B cell (primary cell): ENCODE results near the gene SEMA3F. TPM values are rescaled to one million over a fixed set of nuclear protein-coding genes. Genes with fewer than 3 reads are reported as not detected.

ENCODE experiments used
- ATAC-seq: fragments of 200-7000 bp; cut with Tn5 transposase; one replicate; pipeline ENCODE4 v1.10.0; 2021; ENCODE audit warnings: low read depth, mild to moderate bottlenecking, moderate number of reproducible peaks, moderate library complexity
- CTCF ChIA-PET: fragments of 350-600 bp; sonication (Branson Sonifier 250); formaldehyde crosslinking; loops from one replicate; lab custom pipeline; 2021; ENCODE audit warnings: antibody characterized with exemption, inconsistent platforms; lab: Charles Lee
- POLR2A ChIA-PET: fragments of 350-600 bp; sonication (Branson Sonifier 250); formaldehyde crosslinking; loops from one replicate; lab custom pipeline; 2021; ENCODE audit warnings: antibody characterized with exemption; lab: Charles Lee
- DNase-seq: peaks from one replicate; pipeline ENCODE4 v3.0.0; 2013
- H2AFZ ChIP-seq: 2 replicates; pipeline ENCODE4 v1.6.1; 2012; ENCODE audit warnings: mild to moderate bottlenecking, low read depth, low read length; ENCODE audit not compliant: insufficient read depth, poor library complexity, severe bottlenecking
- H3K27ac ChIP-seq, 2 donors: 1 replicate in 1 of 2; 2 replicates in 1 of 2; pipeline ENCODE4 v1.5.1; 2012 to 2013; ENCODE audit warnings: low read length in 2 of 2, mild to moderate bottlenecking in 2 of 2, moderate library complexity in 1 of 2
- H3K27me3 ChIP-seq, 4 experiments: fragments of 200-600 bp in 1 of 4; sonication (generic) in 1 of 4; replicated peaks in 1 of 4; 1 replicate in 2 of 4; 2 replicates in 2 of 4; pipeline versions ENCODE4 v1.6.1 to v1.7.0; 2013 to 2016; ENCODE audit warnings: low read length in 3 of 4, mild to moderate bottlenecking in 2 of 4, mixed read lengths in 1 of 4, moderate library complexity in 1 of 4; ENCODE audit not compliant: insufficient read depth in 4 of 4, control insufficient read depth in 3 of 4; ENCODE audit errors: control extremely low read depth in 1 of 4
- H3K36me3 ChIP-seq, 2 experiments: replicated peaks in 1 of 2; 1 replicate in 1 of 2; 2 replicates in 1 of 2; pipeline versions ENCODE4 v1.6.1 to v1.7.1; 2013; ENCODE audit warnings: low read length in 1 of 2; ENCODE audit not compliant: insufficient read depth in 2 of 2, control insufficient read depth in 1 of 2; ENCODE audit errors: control extremely low read depth in 1 of 2, extremely low read depth in 1 of 2
- H3K4me1 ChIP-seq, 2 donors: fragments of 200-600 bp in 1 of 2; sonication (generic) in 1 of 2; 1 replicate in 1 of 2; 2 replicates in 1 of 2; pipeline versions ENCODE4 v1.5.1 to v1.6.1; 2013 to 2017; ENCODE audit warnings: low read length in 2 of 2; ENCODE audit not compliant: control insufficient read depth in 2 of 2, insufficient read depth in 2 of 2
- H3K4me2 ChIP-seq: replicated peaks from 2 replicates; pipeline ENCODE3; 2012; ENCODE audit warnings: mild to moderate bottlenecking, low read depth, low read length; ENCODE audit not compliant: poor library complexity, severe bottlenecking
- H3K4me3 ChIP-seq, 5 experiments: fragments of 200-600 bp in 1 of 5; sonication (generic) in 1 of 5; 1 replicate in 3 of 5; 2 replicates in 2 of 5; pipeline versions ENCODE4 v1.5.1 to v1.7.0; 2011 to 2016; ENCODE audit warnings: low read length in 4 of 5, mild to moderate bottlenecking in 4 of 5, low read depth in 2 of 5, control low read depth in 1 of 5, moderate library complexity in 1 of 5; ENCODE audit not compliant: insufficient read depth in 1 of 5; ENCODE audit errors: control extremely low read depth in 1 of 5, extremely low read depth in 1 of 5
- H3K79me2 ChIP-seq: fragments of 200-600 bp; sonication (generic); one replicate; pipeline ENCODE4 v1.6.0; 2016; ENCODE audit warnings: low read length; ENCODE audit not compliant: control insufficient read depth, insufficient read depth
- H3K9ac ChIP-seq: fragments of 200-600 bp; sonication (generic); 2 replicates; pipeline ENCODE4 v1.6.1; 2017; ENCODE audit warnings: mild to moderate bottlenecking, low read length, moderate library complexity
- H3K9me3 ChIP-seq, 3 donors: one replicate each; pipeline versions ENCODE4 v1.6.1 to v1.7.1; 2013; ENCODE audit warnings: low read length in 2 of 3; ENCODE audit not compliant: control insufficient read depth in 2 of 3, insufficient read depth in 1 of 3; ENCODE audit errors: control extremely low read depth in 1 of 3
- H4K20me1 ChIP-seq: 2 replicates; pipeline ENCODE4 v1.6.0; 2012; ENCODE audit warnings: mild to moderate bottlenecking, low read length; ENCODE audit not compliant: insufficient read depth, control insufficient read depth, poor library complexity, severe bottlenecking
- H3K27ac Mint-ChIP-seq: one replicate; pipeline ENCODE4 v1.8.0; 2021; ENCODE audit warnings: mixed read lengths
- H3K27me3 Mint-ChIP-seq: one replicate; pipeline ENCODE4 v1.8.0; 2021; ENCODE audit warnings: mixed read lengths
- H3K4me1 Mint-ChIP-seq: one replicate; pipeline ENCODE4 v1.8.0; 2021; ENCODE audit warnings: mixed read lengths
- H3K4me3 Mint-ChIP-seq: one replicate; pipeline ENCODE4 v1.8.0; 2021; ENCODE audit warnings: mixed read lengths
- H3K9me3 Mint-ChIP-seq: one replicate; pipeline ENCODE4 v1.8.0; 2022; ENCODE audit warnings: mixed read lengths; ENCODE audit not compliant: insufficient read depth
- EZH2 ChIP-seq: IDR thresholded peaks from 2 replicates; pipeline ENCODE4 v1.6.1; 2012; ENCODE audit warnings: borderline replicate concordance, low read depth, mild to moderate bottlenecking, moderate library complexity, low read length; ENCODE audit not compliant: insufficient read depth, poor library complexity, severe bottlenecking
- WGBS: methylation state at CpG from one replicate; pipeline ENCODE4 v1.1.5; 2013; ENCODE audit warnings: missing lambda C conversion rate; ENCODE audit not compliant: insufficient coverage; 5-methylcytosine and 5-hydroxymethylcytosine counted together
- intact Hi-C: fragments of 100-400 bp; cut with micrococcal nuclease; formaldehyde crosslinking; loops from one replicate; pipeline ENCODE4 v1.10.0; 2022
- polyA plus RNA-seq: library from polyadenylated mRNA; depleted of rRNA; stranded (reverse); fragments of >200 nt; gene quantifications from 2 replicates; pipeline ENCODE4 v1.2.3, GENCODE V29; 2012
- total RNA-seq, 2 donors: library from RNA; stranded (reverse); fragments of 120-200 nt in 1 of 2; gene quantifications; 1 replicate in 1 of 2; 2 replicates in 1 of 2; pipeline versions ENCODE4 v1.2.3 to v1.2.4, GENCODE V29; 2013 to 2022
- TF ChIP-seq, protein P1 (sequence below): fragments of 200-600 bp; IDR thresholded peaks from one replicate; pipeline ENCODE4 v1.8.0; 2022; ENCODE audit warnings: antibody characterized with exemption, mild to moderate bottlenecking

The SEMA3F gene
- total and polyA plus RNA-seq, 2 donors (not counting 1 experiment from before 2014, with no cell fraction given) = 0.27 TPM; not detected in 1

DNA sequence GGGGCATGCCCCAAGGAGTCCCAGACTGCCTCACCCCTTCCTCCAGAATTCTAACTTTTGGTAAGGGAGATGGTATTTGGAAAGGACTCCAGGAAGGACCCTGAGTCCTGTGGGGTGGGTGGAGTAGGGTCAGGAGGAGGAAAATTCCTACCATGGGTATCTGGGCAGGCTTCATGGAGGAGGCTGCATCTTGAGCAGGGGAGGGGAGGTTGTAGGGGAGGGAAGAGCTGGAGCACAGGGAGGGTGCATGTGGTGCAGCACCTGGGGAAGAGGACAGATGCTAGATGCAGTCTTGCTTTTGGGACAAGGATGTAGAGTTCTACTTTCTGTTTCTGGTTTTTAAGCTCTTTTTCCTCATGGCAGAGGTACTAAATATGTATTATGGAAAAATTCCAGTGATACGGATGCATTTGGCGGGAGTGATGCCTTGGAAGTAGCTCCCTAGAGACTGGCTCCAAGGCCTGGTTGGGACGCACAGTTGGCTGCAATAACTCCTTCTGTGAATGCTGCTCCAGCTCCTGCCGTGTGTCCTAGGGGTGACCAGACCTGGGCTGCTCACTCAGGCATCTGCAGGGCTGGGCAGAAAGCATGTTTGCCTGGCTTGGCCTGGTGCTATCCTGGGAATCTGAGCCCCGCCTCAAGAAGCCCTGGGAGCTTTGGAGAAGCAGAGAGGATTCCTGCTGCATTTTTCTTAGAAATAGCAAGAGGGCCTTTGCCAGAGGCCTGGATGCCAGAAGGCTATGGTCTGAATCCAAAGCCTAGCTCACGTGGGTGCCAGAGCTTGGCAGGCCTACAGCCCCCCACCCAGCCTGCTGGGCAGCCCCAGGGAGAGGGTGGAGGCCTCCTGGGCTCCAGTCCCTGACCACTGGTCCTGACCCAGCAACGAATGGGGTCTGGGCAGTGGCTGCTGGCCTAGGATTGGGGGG is 10.1 kb downstream of the SEMA3F start:
- no peaks in the 10 kb centered on the region for H3K27me3 ChIP-seq
- POLR2A ChIA-PET = no interaction called here
- no peaks in the 10 kb centered on the region for H3K79me2 ChIP-seq
- H3K4me1 Mint-ChIP-seq = no peaks in the 10 kb centered on the region
- no peak overlapping the region for H3K27ac Mint-ChIP-seq
- H3K4me1 ChIP-seq = no peaks in the 10 kb centered on the region
- no peaks in the 10 kb centered on the region for H3K36me3 ChIP-seq
- H2AFZ ChIP-seq = no peak overlapping the region
- H3K27me3 Mint-ChIP-seq = peaks cover 9% of the 10 kb centered on the region
- DNase-seq (no peak), ATAC-seq (no peak)
- CTCF ChIA-PET = interaction anchor here (1.3 kb wide), 1 partner anchor 27 kb away, joined by 3 read pairs; no protein-coding TSS in a partner anchor
- no peaks in the 10 kb centered on the region for H3K9me3 Mint-ChIP-seq
- WGBS = 86% methylated on average over 7 of the region's 7 CpGs
- no peak overlapping the region for H3K9ac ChIP-seq
- no peak overlapping the region for H3K4me3 Mint-ChIP-seq
- no peaks in the 10 kb centered on the region for H3K9me3 ChIP-seq
- intact Hi-C loops = no loop called here
- no peak overlapping the region for H3K27ac ChIP-seq
- H3K4me3 ChIP-seq = no peak overlapping the region
- TF ChIP-seq EZH2 = no peak
- TF ChIP-seq, protein P1, sequence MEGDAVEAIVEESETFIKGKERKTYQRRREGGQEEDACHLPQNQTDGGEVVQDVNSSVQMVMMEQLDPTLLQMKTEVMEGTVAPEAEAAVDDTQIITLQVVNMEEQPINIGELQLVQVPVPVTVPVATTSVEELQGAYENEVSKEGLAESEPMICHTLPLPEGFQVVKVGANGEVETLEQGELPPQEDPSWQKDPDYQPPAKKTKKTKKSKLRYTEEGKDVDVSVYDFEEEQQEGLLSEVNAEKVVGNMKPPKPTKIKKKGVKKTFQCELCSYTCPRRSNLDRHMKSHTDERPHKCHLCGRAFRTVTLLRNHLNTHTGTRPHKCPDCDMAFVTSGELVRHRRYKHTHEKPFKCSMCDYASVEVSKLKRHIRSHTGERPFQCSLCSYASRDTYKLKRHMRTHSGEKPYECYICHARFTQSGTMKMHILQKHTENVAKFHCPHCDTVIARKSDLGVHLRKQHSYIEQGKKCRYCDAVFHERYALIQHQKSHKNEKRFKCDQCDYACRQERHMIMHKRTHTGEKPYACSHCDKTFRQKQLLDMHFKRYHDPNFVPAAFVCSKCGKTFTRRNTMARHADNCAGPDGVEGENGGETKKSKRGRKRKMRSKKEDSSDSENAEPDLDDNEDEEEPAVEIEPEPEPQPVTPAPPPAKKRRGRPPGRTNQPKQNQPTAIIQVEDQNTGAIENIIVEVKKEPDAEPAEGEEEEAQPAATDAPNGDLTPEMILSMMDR = no peak
- H3K4me2 ChIP-seq = no peak overlapping the region
- no peaks in the 10 kb centered on the region for H4K20me1 ChIP-seq

DNA sequence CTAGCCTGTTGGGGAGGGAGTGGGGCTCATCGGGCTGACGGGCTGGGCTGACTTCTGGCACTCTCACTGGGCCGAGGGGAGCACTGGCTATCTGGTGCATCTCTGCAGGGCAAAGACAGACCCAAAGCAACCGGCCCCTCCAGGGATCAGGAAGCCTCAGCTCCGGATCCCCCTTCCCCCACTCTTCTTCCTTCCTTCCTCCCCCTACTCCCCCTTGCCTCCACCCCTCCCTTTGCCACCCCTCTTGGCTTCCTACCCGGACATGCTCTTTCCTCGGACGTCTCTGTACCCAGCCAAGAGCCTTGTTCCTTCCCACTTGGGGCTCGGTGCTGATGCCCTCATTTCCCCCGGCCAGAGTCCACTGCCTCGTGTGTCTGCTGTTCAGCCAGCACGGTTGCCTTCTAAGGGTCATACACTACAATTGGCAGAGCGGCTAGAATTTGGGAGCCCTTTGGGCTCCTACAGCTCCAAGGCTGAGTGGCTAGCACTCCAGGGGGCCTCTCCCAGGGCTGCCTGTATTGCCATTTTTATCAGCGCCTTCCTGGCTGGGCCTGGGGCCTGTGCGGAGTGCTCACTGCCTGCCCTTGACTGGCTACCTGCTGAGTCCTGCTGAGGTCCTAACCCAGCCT is 10.9 kb downstream of the SEMA3F start:
- H3K79me2 ChIP-seq = no peaks in the 10 kb centered on the region
- H3K27me3 ChIP-seq = no peaks in the 10 kb centered on the region
- peaks cover 9% of the 10 kb centered on the region for H3K27me3 Mint-ChIP-seq
- H3K4me1 ChIP-seq = no peaks in the 10 kb centered on the region
- TF ChIP-seq, protein P1 = no peak
- TF ChIP-seq EZH2 = no peak
- H3K27ac ChIP-seq = no peak overlapping the region
- H4K20me1 ChIP-seq = no peaks in the 10 kb centered on the region
- ChIA-PET POLR2A (no interaction called here), CTCF (no interaction called here)
- no peaks in the 10 kb centered on the region for H3K9me3 Mint-ChIP-seq
- H2AFZ ChIP-seq = no peak overlapping the region
- no peaks in the 10 kb centered on the region for H3K4me1 Mint-ChIP-seq
- H3K4me3 ChIP-seq = no peak overlapping the region
- intact Hi-C loops = no loop called here
- H3K27ac Mint-ChIP-seq = no peak overlapping the region
- 43% methylated on average over 13 of the region's 15 CpGs for WGBS
- H3K9ac ChIP-seq = no peak overlapping the region
- H3K36me3 ChIP-seq = no peaks in the 10 kb centered on the region
- no peaks in the 10 kb centered on the region for H3K9me3 ChIP-seq
- no peak for ATAC-seq
- no peak overlapping the region for H3K4me2 ChIP-seq
- DNase-seq = no peak
- no peak overlapping the region for H3K4me3 Mint-ChIP-seq
